ENCODE measurements around the gene SLFN13. TPM values are rescaled to one million over a fixed set of nuclear protein-coding genes. Genes with fewer than 3 reads are reported as not detected.
"Not testable (repeated sequence)": the region's sequence is repeated elsewhere in the genome, so short reads cannot be mapped to it uniquely, and the experiment has no call there.

Gene SLFN13, protein sequence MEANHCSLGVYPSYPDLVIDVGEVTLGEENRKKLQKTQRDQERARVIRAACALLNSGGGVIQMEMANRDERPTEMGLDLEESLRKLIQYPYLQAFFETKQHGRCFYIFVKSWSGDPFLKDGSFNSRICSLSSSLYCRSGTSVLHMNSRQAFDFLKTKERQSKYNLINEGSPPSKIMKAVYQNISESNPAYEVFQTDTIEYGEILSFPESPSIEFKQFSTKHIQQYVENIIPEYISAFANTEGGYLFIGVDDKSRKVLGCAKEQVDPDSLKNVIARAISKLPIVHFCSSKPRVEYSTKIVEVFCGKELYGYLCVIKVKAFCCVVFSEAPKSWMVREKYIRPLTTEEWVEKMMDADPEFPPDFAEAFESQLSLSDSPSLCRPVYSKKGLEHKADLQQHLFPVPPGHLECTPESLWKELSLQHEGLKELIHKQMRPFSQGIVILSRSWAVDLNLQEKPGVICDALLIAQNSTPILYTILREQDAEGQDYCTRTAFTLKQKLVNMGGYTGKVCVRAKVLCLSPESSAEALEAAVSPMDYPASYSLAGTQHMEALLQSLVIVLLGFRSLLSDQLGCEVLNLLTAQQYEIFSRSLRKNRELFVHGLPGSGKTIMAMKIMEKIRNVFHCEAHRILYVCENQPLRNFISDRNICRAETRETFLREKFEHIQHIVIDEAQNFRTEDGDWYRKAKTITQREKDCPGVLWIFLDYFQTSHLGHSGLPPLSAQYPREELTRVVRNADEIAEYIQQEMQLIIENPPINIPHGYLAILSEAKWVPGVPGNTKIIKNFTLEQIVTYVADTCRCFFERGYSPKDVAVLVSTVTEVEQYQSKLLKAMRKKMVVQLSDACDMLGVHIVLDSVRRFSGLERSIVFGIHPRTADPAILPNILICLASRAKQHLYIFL
- polyA plus RNA-seq = 1 to 10 TPM in 2 of 3 donors, under 1 TPM in 1; 0.49 to 1.7 (median 1.2) TPM

- 2 to 5% (median 3%) methylated on average over 44 of the region's 44 CpGs for WGBS, 3 donors
- no peak within 1 kb of the TSS for H3K27ac ChIP-seq (ENCODE audit: low read depth, low read length)
Observed at GRCh38 chr17:35448214-35448898, at the start of gene SLFN13. Gene SLFN13, minus strand, starts transcription at chr17:35448766. Its CDS starts 3,086 bp downstream, at chr17:35445680.

DNA sequence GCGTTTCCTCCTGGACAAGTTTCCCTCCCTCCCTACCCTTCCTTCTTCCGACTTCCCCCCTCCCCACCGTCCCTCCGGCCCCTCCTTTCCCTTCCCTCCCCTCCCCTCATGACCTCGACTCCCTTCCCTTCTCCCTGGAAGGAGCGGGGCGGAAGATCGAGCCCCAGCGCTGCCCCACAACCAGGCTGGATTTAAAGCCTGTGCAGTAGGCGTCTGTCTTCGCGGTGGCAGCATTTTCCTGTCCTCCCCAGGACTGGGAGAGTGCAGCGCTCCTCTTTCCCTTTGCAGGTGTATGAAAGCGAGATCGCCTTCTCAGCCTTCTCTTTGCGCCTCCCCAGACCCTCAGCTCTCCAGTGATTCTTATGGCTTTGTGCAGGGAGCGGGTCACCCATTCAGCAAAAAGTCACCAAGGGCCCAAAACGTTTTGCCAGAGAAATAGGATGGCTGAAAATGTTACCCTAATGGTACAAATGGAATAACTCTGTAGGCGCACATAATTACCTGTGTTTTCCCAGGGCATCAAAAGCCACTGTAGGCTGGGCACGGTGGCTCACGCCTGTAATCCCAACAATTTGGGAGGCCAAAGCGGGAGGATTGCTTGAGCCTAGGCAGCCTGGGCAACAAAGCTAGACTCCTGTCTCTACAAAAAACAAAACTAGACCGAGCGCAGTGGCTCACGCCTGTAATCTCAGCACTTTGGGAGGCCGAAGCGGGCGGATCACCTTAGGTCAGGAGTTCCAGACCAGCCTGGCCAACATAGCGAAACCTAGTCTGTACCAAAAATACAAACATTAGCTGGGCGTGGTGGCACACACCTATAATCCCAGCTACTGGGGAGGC is 48.1 kb upstream of the SLFN13 start:
- 16 to 43% (median 42%) methylated on average over 30 of the region's 30 CpGs for WGBS, 3 donors
- H3K27ac ChIP-seq (ENCODE audit: low read depth, low read length) = no peak overlapping the region

DNA sequence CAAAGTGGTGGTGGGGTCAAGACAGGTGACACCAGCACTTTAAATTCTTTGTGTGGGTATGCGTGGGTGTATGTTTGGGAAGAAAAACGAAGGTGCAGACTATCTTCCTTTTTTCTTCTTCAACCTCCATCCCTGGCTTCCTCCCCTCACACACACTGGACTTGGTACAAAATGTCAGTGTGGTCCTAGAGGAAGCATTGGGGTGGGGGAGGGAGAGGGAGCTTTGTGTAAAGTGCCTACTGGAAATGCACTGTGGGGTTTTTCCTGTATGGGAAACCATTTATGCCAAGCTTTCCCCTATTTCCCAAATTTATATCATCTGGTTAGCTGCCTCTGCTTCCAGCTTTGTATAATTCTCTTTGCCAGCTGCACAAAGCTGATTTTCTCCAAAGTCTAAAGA is 44.5 kb upstream of the SLFN13 start:
- no peak overlapping the region for H3K27ac ChIP-seq (ENCODE audit: low read depth, low read length)
- 8 to 33% (median 26%) methylated on average over 2 of the region's 2 CpGs for WGBS, 3 donors

DNA sequence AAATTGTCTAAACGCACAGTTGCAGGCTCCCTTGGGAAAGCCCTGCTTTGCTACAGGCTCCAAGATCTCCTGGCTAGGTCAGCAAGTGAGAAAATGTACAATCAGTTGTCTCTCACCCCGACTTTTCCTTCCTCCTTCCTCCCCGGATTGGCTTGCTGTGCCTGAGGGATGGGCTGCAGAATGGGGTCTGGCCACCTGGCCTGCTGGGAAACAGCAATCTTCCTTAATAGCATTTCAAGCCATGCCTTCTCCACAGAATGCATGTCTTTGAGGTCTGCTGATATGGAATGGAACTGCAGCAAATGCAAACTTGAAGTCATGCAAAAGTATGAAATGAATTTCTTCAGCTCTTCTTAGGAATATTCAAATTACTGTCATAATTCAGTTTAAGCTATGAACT is 42.9 kb upstream of the SLFN13 start:
- WGBS, 3 donors = 14 to 35% (median 34%) methylated on average over 3 of the region's 3 CpGs
- no peak overlapping the region for H3K27ac ChIP-seq (ENCODE audit: low read depth, low read length)

- 10 to 44% (median 30%) methylated on average over 18 of the region's 18 CpGs for WGBS, 3 donors
- no peak overlapping the region for H3K27ac ChIP-seq (ENCODE audit: low read depth, low read length)
Observed at GRCh38 chr17:35489944-35490343, 41.4 kb upstream of the SLFN13 start.

- 21 to 50% (median 44%) methylated on average over 15 of the region's 15 CpGs for WGBS, 3 donors
- H3K27ac ChIP-seq (ENCODE audit: low read depth, low read length) = no peak overlapping the region
Observed at GRCh38 chr17:35488991-35489390, 40.4 kb upstream of the SLFN13 start.

DNA sequence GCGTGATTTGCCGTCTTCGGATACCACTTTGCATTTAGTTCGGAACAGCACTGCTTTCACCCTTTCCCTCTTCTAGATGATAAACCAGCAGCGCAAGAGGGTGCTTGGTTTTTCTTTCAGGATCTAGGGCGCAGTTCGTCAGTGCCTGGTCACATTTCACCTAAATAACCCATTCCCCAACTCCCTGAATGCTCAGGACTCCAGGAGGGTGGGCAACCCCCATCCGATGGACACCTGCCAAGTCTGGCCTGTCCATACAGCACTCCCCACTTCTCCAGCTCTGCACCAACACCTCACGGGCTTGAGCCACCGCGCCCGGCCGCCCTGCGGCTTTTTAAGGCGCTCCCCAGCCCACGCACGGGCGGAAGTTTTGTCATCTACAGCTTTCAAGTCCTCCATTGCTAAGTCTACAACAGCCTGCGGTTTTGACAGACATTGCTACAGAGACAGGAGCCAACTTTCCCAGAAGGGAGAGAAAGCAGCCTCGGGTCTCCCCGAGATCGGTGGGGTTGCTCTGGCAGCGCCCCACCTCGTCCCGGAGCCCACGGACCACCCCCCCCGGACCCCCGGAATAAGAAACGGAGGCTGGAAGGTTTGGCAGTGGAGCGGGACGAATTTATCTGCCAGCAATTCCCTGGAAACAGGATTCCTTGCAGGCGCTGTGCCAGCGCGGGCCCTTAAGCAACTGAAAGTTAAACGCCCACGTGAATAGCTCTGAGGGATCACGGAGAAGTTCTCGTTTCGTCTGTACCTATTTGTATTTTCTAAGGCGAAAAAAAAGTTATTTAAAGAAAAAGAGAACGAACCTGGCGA is 38.6 kb upstream of the SLFN13 start:
- 6 to 11% (median 11%) methylated on average over 42 of the region's 42 CpGs for WGBS, 3 donors
- H3K27ac ChIP-seq (ENCODE audit: low read depth, low read length) = no peak overlapping the region

DNA sequence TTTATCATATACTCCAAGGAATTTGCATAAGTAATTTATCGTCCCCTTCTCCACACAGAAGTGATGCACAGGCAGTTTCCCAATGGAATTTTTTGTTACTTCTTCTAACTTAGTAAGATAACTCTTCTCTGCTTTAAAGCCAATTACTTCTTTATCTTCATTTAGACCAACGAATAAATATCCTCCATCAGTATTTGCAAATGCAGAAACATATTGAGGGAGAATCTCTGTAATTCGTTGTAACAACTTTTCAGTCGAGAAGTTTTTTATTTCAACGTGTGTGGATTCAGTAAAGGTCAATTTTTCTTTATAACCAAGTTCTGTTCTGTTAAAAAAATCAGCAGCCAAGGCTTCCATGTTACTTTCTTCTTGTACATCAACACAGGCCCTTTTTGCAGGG is 30.7 kb upstream of the SLFN13 start:
- H3K27ac ChIP-seq (ENCODE audit: low read depth, low read length) = no peak overlapping the region
- WGBS, 3 donors = 46 to 81% (median 79%) methylated on average over 5 of the region's 5 CpGs

- no peak overlapping the region for H3K27ac ChIP-seq (ENCODE audit: low read depth, low read length)
- WGBS, 3 donors = 59 to 85% (median 76%) methylated on average over 5 of the region's 5 CpGs
Observed at GRCh38 chr17:35477248-35477647, 28.7 kb upstream of the SLFN13 start.

- H3K27ac ChIP-seq (ENCODE audit: low read depth, low read length) = no peak overlapping the region
- 63 to 71% (median 67%) methylated on average over 2 of the region's 2 CpGs for WGBS, 3 donors
Observed at GRCh38 chr17:35476283-35476820, 27.8 kb upstream of the SLFN13 start.

DNA sequence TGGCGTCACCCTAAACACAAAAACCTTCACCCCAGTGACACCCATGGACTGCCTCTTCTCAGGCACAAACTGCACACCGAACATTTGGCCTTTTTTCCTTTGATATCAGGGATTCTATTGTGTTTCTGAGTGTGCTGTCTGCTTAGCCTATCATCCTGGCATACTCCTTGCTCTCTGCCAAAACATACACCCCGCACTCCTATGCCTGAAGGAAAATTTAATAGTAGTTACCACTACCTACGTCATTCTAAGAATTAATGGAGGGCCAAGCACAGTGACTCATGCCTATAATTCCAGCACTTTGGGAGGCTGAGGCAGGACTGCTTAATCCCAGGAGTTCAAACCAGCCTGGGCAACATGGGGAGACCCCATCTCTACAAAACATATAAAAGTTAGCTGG is 19.9 kb upstream of the SLFN13 start:
- H3K27ac ChIP-seq (ENCODE audit: low read depth, low read length) = no peak overlapping the region
- WGBS, 3 donors = 59 to 91% (median 89%) methylated on average over 4 of the region's 4 CpGs

DNA sequence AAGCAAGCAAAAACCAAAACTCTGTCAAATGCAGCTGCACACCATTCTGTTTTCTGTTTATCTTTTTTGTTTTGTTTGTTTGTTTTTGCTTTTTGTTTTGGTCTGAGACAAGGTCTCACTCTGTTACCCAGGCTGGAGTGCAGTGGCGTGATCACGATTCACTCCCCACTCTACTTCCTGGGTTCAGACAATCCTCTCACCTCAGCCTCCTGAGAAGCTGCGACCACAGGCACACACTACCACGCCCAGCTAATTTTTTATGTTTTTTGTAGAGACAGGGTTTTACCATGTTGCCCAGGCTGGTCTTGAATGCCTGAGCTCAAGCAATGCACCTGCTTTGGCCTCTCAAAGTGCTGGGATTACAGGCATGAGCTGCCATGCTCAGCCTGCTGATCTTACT is 19.3 kb upstream of the SLFN13 start:
- 77 to 91% (median 87%) methylated on average over 4 of the region's 4 CpGs for WGBS, 3 donors
- H3K27ac ChIP-seq (ENCODE audit: low read depth, low read length) = no peak overlapping the region

GRCh38 chr17:35460354-35460851 is 11.8 kb upstream of the SLFN13 start:
- WGBS, 3 donors = 8 to 14% (median 8%) methylated on average over 37 to 44 of the region's 44 CpGs
- no peak overlapping the region for H3K27ac ChIP-seq (ENCODE audit: low read depth, low read length)

- WGBS, 3 donors = 80 to 95% (median 90%) methylated on average over 5 of the region's 5 CpGs
- H3K27ac ChIP-seq (ENCODE audit: low read depth, low read length) = not testable (repeated sequence)
Observed at GRCh38 chr17:35454035-35454434, 5.5 kb upstream of the SLFN13 start.

DNA sequence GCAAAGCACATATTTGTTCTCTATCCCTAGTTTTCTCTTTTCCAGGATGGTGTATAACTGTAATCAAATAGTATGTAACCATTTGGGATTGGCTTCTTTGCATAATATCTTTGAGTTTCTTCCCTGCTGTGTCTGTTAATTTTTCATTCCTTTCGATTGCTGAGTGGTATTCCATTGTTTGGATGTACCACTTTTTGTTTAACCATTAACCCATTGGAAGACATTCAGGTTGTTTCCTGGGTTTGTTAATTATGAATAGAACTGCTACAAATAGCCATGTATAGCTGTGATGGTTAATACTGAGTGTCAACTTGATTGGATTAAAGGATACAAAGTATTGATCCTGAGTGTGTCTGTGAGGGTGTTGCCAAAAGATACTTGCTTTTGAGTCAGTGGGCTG is 4.6 kb upstream of the SLFN13 start:
- WGBS, 3 donors = 26 to 74% (median 52%) methylated on average over 1 of the region's 1 CpG

DNA sequence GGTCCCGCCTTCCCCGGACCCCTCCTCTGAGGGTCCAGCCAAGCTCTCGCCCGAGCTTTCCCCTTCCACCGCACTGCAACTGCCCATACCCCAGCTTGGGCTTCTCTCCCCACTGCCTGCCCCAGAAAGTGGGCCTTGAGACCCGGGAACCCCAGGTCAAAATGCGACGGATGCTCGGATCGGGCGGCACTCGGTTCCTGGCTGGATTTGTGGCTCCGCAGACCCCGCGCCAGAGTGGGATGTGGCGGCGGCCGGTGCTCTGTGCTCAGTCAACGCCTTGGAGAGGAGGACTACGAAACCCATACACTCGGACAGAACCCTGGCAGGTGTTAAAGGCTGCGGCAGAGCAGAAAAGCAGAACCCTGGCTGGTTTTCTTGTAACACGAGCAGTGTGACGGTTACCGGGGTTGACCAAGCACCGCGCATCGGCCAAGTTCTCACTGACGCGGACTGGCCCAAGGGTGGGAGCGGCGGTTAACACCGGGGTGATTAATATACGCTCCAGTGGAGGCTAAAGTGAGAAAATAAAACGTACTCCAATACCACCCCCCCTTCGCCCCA is 885 bp upstream of the SLFN13 start:
- H3K27ac ChIP-seq (ENCODE audit: low read depth, low read length) = no peak overlapping the region
- 13 to 23% (median 18%) methylated on average over 36 of the region's 36 CpGs for WGBS, 3 donors

More for the DNA sequence above, 4.6 kb upstream of the SLFN13 start:
- no peak overlapping the region for H3K27ac ChIP-seq (ENCODE audit: low read depth, low read length)

DNA sequence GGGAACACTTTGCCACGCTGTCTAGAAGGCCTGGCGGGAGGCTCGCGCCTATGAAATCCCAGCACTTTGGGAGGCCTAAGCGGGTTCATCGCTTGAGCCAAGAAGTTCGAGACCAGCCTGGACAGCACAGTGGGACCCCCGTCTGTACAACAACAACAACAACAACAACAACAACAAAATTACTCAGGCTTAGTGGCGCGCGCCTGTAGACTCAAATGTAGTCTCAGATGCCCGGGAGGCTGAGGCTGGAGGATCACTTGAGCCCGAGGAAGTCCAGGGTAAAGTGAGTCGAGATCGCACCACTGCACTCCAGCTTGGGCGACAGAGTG is 297 bp upstream of the SLFN13 start:
- no peak overlapping the region for H3K27ac ChIP-seq (ENCODE audit: low read depth, low read length)
- 17 to 36% (median 34%) methylated on average over 16 of the region's 16 CpGs for WGBS, 3 donors
